ENCODE measurements around the gene DHRS9. TPM values are rescaled to one million over a fixed set of nuclear protein-coding genes. Genes with fewer than 3 reads are reported as not detected.

DHRS9 gene
- total and polyA plus RNA-seq, 2 experiments from 2014 or later, result not detected

- Mint-ChIP-seq H3K36me3 (ENCODE audit: low read depth) (no peaks in the 10 kb centered on the region), H3K27me3 (ENCODE audit: insufficient read depth, low read depth, poor library complexity) (peaks cover 8% of the 10 kb centered on the region), H3K4me1 (peaks cover 40% of the 10 kb centered on the region), H3K4me3 (no peak overlapping the region), H3K9me3 (no peaks in the 10 kb centered on the region), H3K27ac (no peak overlapping the region)
- H3K27ac ChIP-seq (ENCODE audit: low read depth), result no peak overlapping the region
- peak overlapping the region; percentile 80; the same call in 1 of the 2 replicates for H2AFZ ChIP-seq
- ATAC-seq (peak; percentile 43), DNase-seq (ENCODE audit: low spot score) (peak; percentile 15)
- TF ChIP-seq NANOG (IDR thresholded peaks at IDR 0.05; ENCODE audit: borderline replicate concordance) (no peak), ZNF114 (CRISPR knock-in tag; IDR thresholded peaks at IDR 0.05) (no peak), POLR2AphosphoS5 (IDR thresholded peaks at IDR 0.05; ENCODE audit: low read depth) (no peak), CREB1 (CRISPR knock-in tag; IDR thresholded peaks at IDR 0.05; ENCODE audit: low read depth) (no peak), ZNF331 (CRISPR knock-in tag; IDR thresholded peaks at IDR 0.05; ENCODE audit: low read depth) (no peak), ZNF462 (CRISPR knock-in tag; IDR thresholded peaks at IDR 0.05) (no peak), EZH2phosphoT487 (IDR thresholded peaks at IDR 0.05; ENCODE audit: unreplicated experiment) (no peak), CTCF (conservative IDR thresholded peaks at IDR 0.05; ENCODE audit: low read depth in 2 of 2) (no peak), REST (IDR thresholded peaks at IDR 0.05; ENCODE audit: unreplicated experiment) (no peak), EZH2 (IDR thresholded peaks at IDR 0.05; ENCODE audit: low read depth, unreplicated experiment) (no peak), JUNB (IDR thresholded peaks at IDR 0.05; ENCODE audit: unreplicated experiment) (no peak), STAT1 (IDR thresholded peaks at IDR 0.05; ENCODE audit: unreplicated experiment) (no peak)
- TF ChIP-seq, protein P1, sequence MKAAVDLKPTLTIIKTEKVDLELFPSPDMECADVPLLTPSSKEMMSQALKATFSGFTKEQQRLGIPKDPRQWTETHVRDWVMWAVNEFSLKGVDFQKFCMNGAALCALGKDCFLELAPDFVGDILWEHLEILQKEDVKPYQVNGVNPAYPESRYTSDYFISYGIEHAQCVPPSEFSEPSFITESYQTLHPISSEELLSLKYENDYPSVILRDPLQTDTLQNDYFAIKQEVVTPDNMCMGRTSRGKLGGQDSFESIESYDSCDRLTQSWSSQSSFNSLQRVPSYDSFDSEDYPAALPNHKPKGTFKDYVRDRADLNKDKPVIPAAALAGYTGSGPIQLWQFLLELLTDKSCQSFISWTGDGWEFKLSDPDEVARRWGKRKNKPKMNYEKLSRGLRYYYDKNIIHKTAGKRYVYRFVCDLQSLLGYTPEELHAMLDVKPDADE (IDR thresholded peaks at IDR 0.05), result no peak
- H3F3A ChIP-seq (replicated peaks; ENCODE audit: low read depth), result no peaks in the 10 kb centered on the region
- peaks cover 37% of the 10 kb centered on the region for H3K4me1 ChIP-seq (ENCODE audit: insufficient read depth)
- no peak overlapping the region for H3K4me3 ChIP-seq
- no peaks in the 10 kb centered on the region for H3K27me3 ChIP-seq (ENCODE audit: insufficient read depth)
- no peaks in the 10 kb centered on the region for H3K79me2 ChIP-seq (replicated peaks; ENCODE audit: insufficient read depth)
- H3K4me2 ChIP-seq, result peak overlapping the region; percentile 59
- H3K36me3 ChIP-seq (ENCODE audit: insufficient read depth), result no peaks in the 10 kb centered on the region
- H3K9me2 ChIP-seq (ENCODE audit: insufficient read depth), result no peaks in the 10 kb centered on the region
- H4K20me1 ChIP-seq (replicated peaks; ENCODE audit: insufficient read depth), result no peaks in the 10 kb centered on the region
Measured at GRCh38 chr2:169139145-169139544, 69.8 kb downstream of the DHRS9 start.
